CD4-positive, alpha-beta T cell treated with Interleukin-15 for 1 hour (primary cell): ENCODE measurements around the gene BTLA.
"Not testable (repeated sequence)": the region's sequence is repeated elsewhere in the genome, so short reads cannot be mapped to it uniquely, and the experiment has no call there.

Experiments used
- DNase-seq: peaks from one replicate; pipeline ENCODE4 v3.0.0-alpha.2; 2020

Gene BTLA

GRCh38 chr3:112498914-112499711, at the start of gene BTLA:
Gene BTLA (minus strand): TSS chr3:112499472. CDS start chr3:112499358, 114 bp downstream.
- DNase-seq, result peak; percentile 33

- DNase-seq, result no peak
These were observed 47.0 kb upstream of the BTLA start for GRCh38 chr3:112546216-112546759.

GRCh38 chr3:112539825-112540650, 40.8 kb upstream of the BTLA start:
- no peak for DNase-seq

- no peak for DNase-seq
These were observed 32.1 kb upstream of the BTLA start for GRCh38 chr3:112531358-112531781.

- no peak for DNase-seq
These were observed 31.3 kb upstream of the BTLA start for GRCh38 chr3:112530573-112530972.

GRCh38 chr3:112524127-112524526, 24.9 kb upstream of the BTLA start:
- DNase-seq, result not testable (repeated sequence)

GRCh38 chr3:112519424-112520001, 20.2 kb upstream of the BTLA start:
- no peak for DNase-seq

GRCh38 chr3:112518970-112519369, 19.7 kb upstream of the BTLA start:
- DNase-seq, result not testable (repeated sequence)

- no peak for DNase-seq
These were observed 15.4 kb upstream of the BTLA start for GRCh38 chr3:112514527-112515128.

GRCh38 chr3:112512320-112512719, 13.0 kb upstream of the BTLA start:
- no peak for DNase-seq

GRCh38 chr3:112508860-112509259, 9.6 kb upstream of the BTLA start:
- no peak for DNase-seq

GRCh38 chr3:112508261-112508660, 9.0 kb upstream of the BTLA start:
- DNase-seq, result no peak

GRCh38 chr3:112505907-112506306, 6.6 kb upstream of the BTLA start:
- DNase-seq, result no peak

GRCh38 chr3:112504123-112504522, 4.9 kb upstream of the BTLA start:
- DNase-seq, result no peak

GRCh38 chr3:112503304-112503972, 4.2 kb upstream of the BTLA start:
- DNase-seq, result no peak

GRCh38 chr3:112500621-112501020, 1.3 kb upstream of the BTLA start:
- DNase-seq, result no peak

GRCh38 chr3:112497897-112498548, 1.2 kb downstream of the BTLA start:
- no peak for DNase-seq

GRCh38 chr3:112496366-112497067, 2.8 kb downstream of the BTLA start:
- no peak for DNase-seq

GRCh38 chr3:112494448-112494767, 4.9 kb downstream of the BTLA start:
- DNase-seq, result not testable (repeated sequence)

GRCh38 chr3:112492124-112492523, 7.1 kb downstream of the BTLA start:
- DNase-seq, result no peak

- no peak for DNase-seq
These were observed 7.9 kb downstream of the BTLA start for GRCh38 chr3:112491373-112491772.
